OCI-LY7 (cell line): Measurements from ENCODE around the gene CFAP58. TPM values are rescaled to one million over a fixed set of nuclear protein-coding genes. Genes with fewer than 3 reads are reported as not detected.

Experiments
- BruUV-seq: library from RNA; stranded (reverse); fragments of 400-500 nt; replicated peaks from 2 replicates; lab custom pipeline; 2021; lab: Mats Ljungman, UMichigan
- CTCF ChIA-PET: fragments of 300-600 bp; sonication (Branson Sonifier 250); formaldehyde crosslinking; loops from one replicate; lab custom pipeline; 2022; ENCODE audit warnings: antibody characterized with exemption; ENCODE audit not compliant: unreplicated experiment; lab: Charles Lee
- POLR2A ChIA-PET: fragments of 300-600 bp; sonication (Branson Sonifier 250); formaldehyde crosslinking; loops from one replicate; lab custom pipeline; 2022; ENCODE audit warnings: antibody characterized with exemption; lab: Charles Lee
- DNase-seq: peaks from one replicate; pipeline ENCODE4 v3.0.0-alpha.2; 2015; ENCODE audit warnings: low spot score
- H2AFZ ChIP-seq: fragments of 200-600 bp; sonication (generic), shearing (Covaris generic); 2 replicates; pipeline ENCODE4 v1.6.1; 2014; ENCODE audit warnings: mild to moderate bottlenecking, antibody characterized with exemption, low read length, moderate library complexity
- H3K27ac ChIP-seq: fragments of 200-600 bp; sonication (generic); 2 replicates; pipeline ENCODE4 v1.5.1; 2014; ENCODE audit warnings: mixed run types, low read depth, mild to moderate bottlenecking, moderate library complexity, low read length, inconsistent platforms; ENCODE audit not compliant: poor library complexity, severe bottlenecking
- H3K36me3 ChIP-seq: fragments of 200-600 bp; sonication (generic); 2 replicates; pipeline ENCODE4 v1.6.1; 2014; ENCODE audit warnings: mild to moderate bottlenecking, antibody characterized with exemption, low read length, moderate library complexity, mixed read lengths; ENCODE audit not compliant: insufficient read depth
- H3K4me1 ChIP-seq: fragments of 200-600 bp; sonication (generic); 2 replicates; pipeline ENCODE4 v1.5.1; 2014; ENCODE audit warnings: mild to moderate bottlenecking, low read length; ENCODE audit not compliant: insufficient read depth, poor library complexity, severe bottlenecking
- H3K4me2 ChIP-seq: fragments of 200-600 bp; sonication (generic); 2 replicates; pipeline ENCODE4 v1.6.1; 2014; ENCODE audit warnings: mild to moderate bottlenecking, low read length
- H3K4me3 ChIP-seq: fragments of 200-600 bp; sonication (generic); 2 replicates; pipeline ENCODE4 v1.5.1; 2014; ENCODE audit warnings: mild to moderate bottlenecking, low read depth, low read length; ENCODE audit not compliant: poor library complexity, severe bottlenecking
- H3K79me2 ChIP-seq: fragments of 200-600 bp; sonication (generic); 2 replicates; pipeline ENCODE4 v1.6.1; 2016; ENCODE audit warnings: low read depth, mild to moderate bottlenecking, low read length, moderate library complexity, mixed read lengths; ENCODE audit not compliant: insufficient read depth
- H3K9me2 ChIP-seq: fragments of 200-600 bp; sonication (generic); 2 replicates; pipeline ENCODE4 v1.6.1; 2016; ENCODE audit warnings: mild to moderate bottlenecking, low read length, mixed read lengths; ENCODE audit not compliant: insufficient read depth
- H3K9me3 ChIP-seq: fragments of 200-600 bp; sonication (generic); 2 replicates; pipeline ENCODE4 v1.6.1; 2014; ENCODE audit warnings: mild to moderate bottlenecking, mixed run types, low read length, mixed read lengths
- H4K20me1 ChIP-seq: fragments of 200-600 bp; sonication (generic); 2 replicates; pipeline ENCODE4 v1.6.1; 2014; ENCODE audit warnings: mild to moderate bottlenecking, antibody characterized with exemption, low read length, moderate library complexity, mixed read lengths; ENCODE audit not compliant: insufficient read depth
- EZH2phosphoT487 ChIP-seq: fragments of 200-600 bp; sonication (generic); IDR thresholded peaks from 2 replicates; pipeline ENCODE4 v1.6.1; 2018; ENCODE audit warnings: low read depth, borderline replicate concordance, mild to moderate bottlenecking, mixed run types, antibody characterized with exemption, low read length, moderate library complexity, mixed read lengths
- intact Hi-C: fragments of 100-400 bp; cut with micrococcal nuclease; formaldehyde crosslinking; loops from one replicate; pipeline ENCODE4 v1.10.0; 2022; ENCODE audit not compliant: unreplicated experiment
- total RNA-seq, 2 experiments: library from RNA; depleted of rRNA in 1 of 2; stranded (reverse); fragments of >200 nt in 1 of 2; shearing (Covaris generic) in 1 of 2; gene quantifications; 2 replicates each; pipeline ENCODE4 v1.2.3, GENCODE V29; 2014 to 2022
- TF ChIP-seq, protein P1 (sequence below): fragments of 200-600 bp; sonication (generic); conservative IDR thresholded peaks from 2 replicates; pipeline ENCODE4 v1.5.1; 2014; ENCODE audit warnings: mild to moderate bottlenecking, antibody characterized with exemption, low read length, moderate library complexity, mixed read lengths

Gene CFAP58
- total RNA-seq, 2 experiments from 2014 or later = 0.09 to 1.5 TPM

DNA sequence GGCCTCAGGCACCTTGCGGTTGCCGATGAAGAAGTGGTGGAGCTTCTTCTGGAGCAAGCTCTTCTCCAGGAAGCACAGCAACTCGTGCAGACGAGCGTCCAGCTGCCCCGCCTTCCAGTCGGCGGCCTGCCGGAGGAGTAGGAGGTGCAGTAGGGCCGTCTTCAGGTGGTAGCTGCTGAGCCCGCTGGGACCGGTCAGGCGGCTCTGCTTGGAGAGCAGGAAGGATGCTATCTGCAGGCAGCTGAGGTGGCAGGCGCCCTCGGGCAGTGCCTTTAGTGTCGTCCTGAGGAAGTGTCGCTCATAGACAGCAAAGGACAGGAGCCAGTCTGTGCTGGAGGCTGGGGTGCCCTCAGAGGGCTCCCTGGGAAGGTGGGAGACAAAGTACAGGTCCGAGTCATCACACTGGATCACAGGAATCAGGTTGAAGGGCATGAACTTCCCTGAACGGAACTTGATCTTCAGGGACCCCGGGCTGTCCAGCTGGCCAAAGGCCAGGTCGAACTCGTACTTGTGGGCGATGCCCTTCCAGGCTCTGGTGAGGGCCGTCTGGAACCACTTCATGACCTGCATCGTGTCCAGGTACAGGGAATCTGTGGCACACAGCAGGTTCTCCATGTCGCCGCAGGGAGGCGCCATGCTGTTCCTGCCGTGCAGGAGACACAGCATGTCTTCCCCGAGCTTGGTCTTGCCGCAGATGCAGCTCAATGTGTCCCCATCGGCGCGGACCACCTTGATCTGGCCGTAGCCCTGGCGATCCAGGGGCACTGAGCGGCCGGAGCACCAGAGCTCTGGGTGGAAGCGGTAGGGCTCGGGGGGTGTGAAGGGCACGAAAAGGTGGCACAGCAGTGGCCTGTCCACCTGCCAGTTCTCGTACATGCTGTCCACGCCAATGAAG lies 38.8 kb upstream of the CFAP58 start:
- CTCF ChIA-PET = interaction anchor here (1.2 to 1.4 kb wide), 2 partner anchors 8 to 9 kb away, joined by 4 read pairs; no protein-coding TSS in a partner anchor
- Histone ChIP-seq H3K4me3 (no peak overlapping the region), H3K9me3 (no peaks in the 10 kb centered on the region), H3K36me3 (peaks cover 61% of the 10 kb centered on the region), H3K4me1 (peaks cover 29% of the 10 kb centered on the region), H3K4me2 (no peak overlapping the region), H4K20me1 (peaks cover 21% of the 10 kb centered on the region), H3K9me2 (no peaks in the 10 kb centered on the region), H3K27ac (no peak overlapping the region), H2AFZ (no peak overlapping the region), H3K79me2 (peaks cover 31% of the 10 kb centered on the region; the same call in 1 of the 2 replicates)
- intact Hi-C loops = no loop called here
- DNase-seq = no peak
- no TSS peak for BruUV-seq
- TF ChIP-seq EZH2phosphoT487 = no peak
- TF ChIP-seq, protein P1, sequence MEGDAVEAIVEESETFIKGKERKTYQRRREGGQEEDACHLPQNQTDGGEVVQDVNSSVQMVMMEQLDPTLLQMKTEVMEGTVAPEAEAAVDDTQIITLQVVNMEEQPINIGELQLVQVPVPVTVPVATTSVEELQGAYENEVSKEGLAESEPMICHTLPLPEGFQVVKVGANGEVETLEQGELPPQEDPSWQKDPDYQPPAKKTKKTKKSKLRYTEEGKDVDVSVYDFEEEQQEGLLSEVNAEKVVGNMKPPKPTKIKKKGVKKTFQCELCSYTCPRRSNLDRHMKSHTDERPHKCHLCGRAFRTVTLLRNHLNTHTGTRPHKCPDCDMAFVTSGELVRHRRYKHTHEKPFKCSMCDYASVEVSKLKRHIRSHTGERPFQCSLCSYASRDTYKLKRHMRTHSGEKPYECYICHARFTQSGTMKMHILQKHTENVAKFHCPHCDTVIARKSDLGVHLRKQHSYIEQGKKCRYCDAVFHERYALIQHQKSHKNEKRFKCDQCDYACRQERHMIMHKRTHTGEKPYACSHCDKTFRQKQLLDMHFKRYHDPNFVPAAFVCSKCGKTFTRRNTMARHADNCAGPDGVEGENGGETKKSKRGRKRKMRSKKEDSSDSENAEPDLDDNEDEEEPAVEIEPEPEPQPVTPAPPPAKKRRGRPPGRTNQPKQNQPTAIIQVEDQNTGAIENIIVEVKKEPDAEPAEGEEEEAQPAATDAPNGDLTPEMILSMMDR = no peak
- POLR2A ChIA-PET = interaction anchor here (1.4 kb wide), 1 partner anchor 48 kb away, joined by 4 read pairs; no protein-coding TSS in a partner anchor

- H3K9me3 ChIP-seq = no peaks in the 10 kb centered on the region
- peaks cover 54% of the 10 kb centered on the region for H3K36me3 ChIP-seq
- ChIA-PET CTCF (interaction anchor here (0.6 to 1.4 kb wide), 2 partner anchors 9 to 10 kb away, joined by 3 to 4 read pairs; no protein-coding TSS in a partner anchor), POLR2A (interaction anchor here (3.2 kb wide), 1 partner anchor 22 kb away, joined by 16 read pairs; the partner anchor contains the start of gene ITPRIP)
- peaks cover 34% of the 10 kb centered on the region for H3K4me1 ChIP-seq
- no peaks in the 10 kb centered on the region for H3K9me2 ChIP-seq
- no peak overlapping the region for H3K4me3 ChIP-seq
- no peak for DNase-seq
- no TSS peak for BruUV-seq
- H3K4me2 ChIP-seq = no peak overlapping the region
- intact Hi-C loops = no loop called here
- no peak overlapping the region for H3K27ac ChIP-seq
- TF ChIP-seq, protein P1 = no peak
- TF ChIP-seq EZH2phosphoT487 = no peak
- peaks cover 38% of the 10 kb centered on the region; the same call in 1 of the 2 replicates for H3K79me2 ChIP-seq
- peaks cover 25% of the 10 kb centered on the region for H4K20me1 ChIP-seq
- H2AFZ ChIP-seq = no peak overlapping the region
Observed at GRCh38 chr10:104315486-104315921, 38.1 kb upstream of the CFAP58 start.
